ENCODE measurements around the gene RNU2-63P.
"Not testable (repeated sequence)": the region's sequence is repeated elsewhere in the genome, so short reads cannot be mapped to it uniquely, and the experiment has no call there.

RNU2-63P gene

DNA sequence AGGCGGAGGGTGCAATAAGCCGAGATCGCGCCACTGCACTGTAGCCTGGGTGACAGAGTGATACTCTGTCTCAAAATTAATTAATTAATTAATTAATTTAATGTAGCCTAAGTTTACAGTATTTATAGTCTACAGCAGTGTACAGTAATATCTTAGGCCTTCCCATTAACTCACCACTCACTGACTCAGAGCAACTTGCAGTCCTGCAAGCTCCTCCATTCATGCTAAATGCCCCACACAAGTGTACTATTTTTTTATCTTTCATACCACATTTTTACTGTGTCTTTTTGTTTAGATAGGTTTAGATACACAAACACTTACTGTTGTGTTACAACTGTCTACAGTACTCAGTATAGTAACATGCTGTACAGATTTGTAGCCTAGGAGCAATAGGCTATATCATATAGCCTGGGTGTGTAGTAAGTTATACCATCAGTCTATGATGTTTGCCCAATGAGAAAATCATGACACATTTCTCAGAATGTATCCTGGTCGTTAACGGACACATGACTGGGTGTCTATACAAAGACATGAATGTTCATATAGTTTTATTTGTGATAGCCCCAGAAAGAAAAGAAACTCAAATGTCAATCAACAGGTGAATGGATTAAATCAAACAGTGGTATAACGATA lies 15.8 kb upstream of the RNU2-63P start:
- Histone ChIP-seq H3K27ac (ENCODE audit: low read depth in 2 of 2, low read length in 2 of 2) (no peak overlapping the region), H3K4me3 (ENCODE audit: low read length in 2 of 2) (no peak overlapping the region), H3K36me3 (ENCODE audit: control insufficient read depth in 2 of 2, insufficient read depth in 2 of 2, low read length in 2 of 2) (peaks cover 36 to 43% of the 10 kb centered on the region in 2 donors), H3K9ac (ENCODE audit: low read depth in 1 of 2, low read length in 2 of 2) (no peak overlapping the region), H3K27me3 (ENCODE audit: control insufficient read depth in 2 of 2, insufficient read depth in 2 of 2, low read length in 2 of 2) (no peaks in the 10 kb centered on the region), H3K4me1 (ENCODE audit: control insufficient read depth in 2 of 2, insufficient read depth in 2 of 2, low read length in 2 of 2) (no peaks in the 10 kb centered on the region), H3K9me3 (ENCODE audit: control insufficient read depth in 2 of 2, low read length in 2 of 2) (no peaks in the 10 kb centered on the region)

DNA sequence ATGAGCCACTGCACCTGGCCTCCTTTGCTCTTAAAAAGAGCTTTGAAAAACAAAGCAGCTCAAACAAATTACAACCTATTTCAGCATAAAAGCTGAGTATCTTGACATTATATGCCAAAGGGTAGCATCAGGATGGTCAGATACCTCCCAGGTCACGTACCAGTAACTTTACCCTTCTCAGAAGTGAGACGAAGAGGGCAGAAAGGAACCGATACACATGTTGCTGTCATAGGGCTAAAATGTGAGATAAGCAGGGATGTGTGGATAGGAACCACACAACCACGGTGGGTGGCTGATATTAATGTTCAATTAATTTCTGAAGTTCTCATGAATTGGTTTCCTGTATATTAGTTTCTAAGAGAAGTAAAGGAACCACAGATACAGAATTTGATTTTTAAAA lies 12.6 kb upstream of the RNU2-63P start:
- Histone ChIP-seq H3K9me3 (ENCODE audit: control insufficient read depth in 2 of 2, low read length in 2 of 2) (no peaks in the 10 kb centered on the region), H3K9ac (ENCODE audit: low read depth in 1 of 2, low read length in 2 of 2) (no peak overlapping the region), H3K4me3 (ENCODE audit: low read length in 2 of 2) (no peak overlapping the region), H3K36me3 (ENCODE audit: control insufficient read depth in 2 of 2, insufficient read depth in 2 of 2, low read length in 2 of 2) (peaks cover 26 to 38% of the 10 kb centered on the region in 2 donors), H3K27ac (ENCODE audit: low read depth in 2 of 2, low read length in 2 of 2) (no peak overlapping the region), H3K4me1 (ENCODE audit: control insufficient read depth in 2 of 2, insufficient read depth in 2 of 2, low read length in 2 of 2) (no peaks in the 10 kb centered on the region), H3K27me3 (ENCODE audit: control insufficient read depth in 2 of 2, insufficient read depth in 2 of 2, low read length in 2 of 2) (no peaks in the 10 kb centered on the region)

DNA sequence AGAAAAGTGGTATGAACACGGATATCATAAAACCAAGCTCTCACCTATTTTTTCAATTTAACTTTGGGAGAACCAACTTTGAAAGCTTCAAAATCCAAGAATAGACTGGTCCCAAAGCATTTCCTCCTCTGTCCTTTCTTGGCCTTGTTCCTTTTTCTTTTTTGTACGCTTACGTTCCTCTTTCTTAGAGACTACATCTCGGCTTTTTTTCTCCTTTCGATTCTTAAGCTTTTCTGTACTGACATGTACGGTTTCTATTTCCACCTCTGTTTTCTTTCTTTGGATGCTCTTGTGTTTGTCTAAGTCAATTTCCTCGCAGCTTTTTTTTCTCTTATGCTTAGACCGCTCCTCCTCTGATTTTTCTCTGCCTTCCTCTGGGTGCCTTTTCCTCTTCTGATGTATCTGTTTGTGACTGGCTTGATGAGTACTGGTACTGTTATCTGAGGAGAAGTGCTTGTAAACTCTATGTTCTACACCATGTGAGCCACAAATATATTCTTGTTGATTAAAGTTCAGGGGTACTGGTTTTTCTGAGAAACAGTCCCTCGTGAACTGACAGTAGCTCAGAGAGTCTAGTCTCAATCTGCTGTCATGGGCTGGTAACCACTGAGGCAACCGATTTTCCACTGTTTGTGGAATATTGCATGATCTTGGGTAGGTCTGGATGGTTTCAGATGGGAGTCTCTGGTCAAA lies 11.5 kb upstream of the RNU2-63P start:
- Histone ChIP-seq H3K27ac (ENCODE audit: low read depth in 2 of 2, low read length in 2 of 2) (no peak overlapping the region), H3K9me3 (ENCODE audit: control insufficient read depth in 2 of 2, low read length in 2 of 2) (no peaks in the 10 kb centered on the region), H3K4me1 (ENCODE audit: control insufficient read depth in 2 of 2, insufficient read depth in 2 of 2, low read length in 2 of 2) (no peaks in the 10 kb centered on the region), H3K4me3 (ENCODE audit: low read length in 2 of 2) (no peak overlapping the region), H3K36me3 (ENCODE audit: control insufficient read depth in 2 of 2, insufficient read depth in 2 of 2, low read length in 2 of 2) (peaks cover 20 to 34% of the 10 kb centered on the region in 2 donors), H3K9ac (ENCODE audit: low read depth in 1 of 2, low read length in 2 of 2) (no peak overlapping the region), H3K27me3 (ENCODE audit: control insufficient read depth in 2 of 2, insufficient read depth in 2 of 2, low read length in 2 of 2) (no peaks in the 10 kb centered on the region)

DNA sequence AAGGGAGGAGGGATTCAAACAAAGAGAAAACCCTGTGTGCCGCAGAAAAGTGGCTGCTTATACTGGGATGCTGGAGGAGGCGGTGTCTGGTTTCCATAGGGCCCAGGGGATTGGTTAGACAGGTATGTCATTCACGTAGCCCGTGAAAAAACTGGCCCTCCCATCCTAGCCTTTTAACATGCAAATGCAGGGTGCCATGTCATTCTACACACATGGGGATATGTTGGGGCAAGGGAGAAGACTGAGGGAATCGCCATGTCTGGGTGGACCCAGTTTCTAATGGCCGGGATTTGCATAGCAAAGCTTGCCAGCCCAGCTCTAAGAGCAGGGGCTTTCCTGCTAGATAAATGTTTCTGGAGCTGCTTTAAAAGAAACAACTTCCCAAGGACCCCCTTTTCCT lies 8.2 kb upstream of the RNU2-63P start:
- H3K9ac ChIP-seq (ENCODE audit: low read depth in 1 of 2, low read length in 2 of 2): no peak overlapping the region
- no peak overlapping the region for H3K4me3 ChIP-seq (ENCODE audit: low read length in 2 of 2)
- peaks cover 9 to 20% of the 10 kb centered on the region in 2 donors for H3K36me3 ChIP-seq (ENCODE audit: control insufficient read depth in 2 of 2, insufficient read depth in 2 of 2, low read length in 2 of 2)
- H3K4me1 ChIP-seq (ENCODE audit: control insufficient read depth in 2 of 2, insufficient read depth in 2 of 2, low read length in 2 of 2): no peaks in the 10 kb centered on the region
- H3K9me3 ChIP-seq (ENCODE audit: control insufficient read depth in 2 of 2, low read length in 2 of 2): no peaks in the 10 kb centered on the region
- no peak overlapping the region for H3K27ac ChIP-seq (ENCODE audit: low read depth in 2 of 2, low read length in 2 of 2)
- no peaks in the 10 kb centered on the region for H3K27me3 ChIP-seq (ENCODE audit: control insufficient read depth in 2 of 2, insufficient read depth in 2 of 2, low read length in 2 of 2)

DNA sequence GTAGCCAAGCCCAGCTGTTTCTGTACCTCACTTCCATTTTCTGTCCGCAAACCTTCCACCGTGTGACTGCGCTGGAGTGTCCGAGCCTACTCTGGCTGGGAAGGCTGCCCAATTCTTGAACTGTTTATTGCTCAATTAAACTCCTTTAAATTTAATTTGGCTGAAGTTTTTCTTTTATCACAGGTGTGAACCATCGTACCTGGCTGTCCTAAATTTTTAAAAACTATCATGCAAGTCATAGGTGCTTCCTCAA lies 6.2 kb upstream of the RNU2-63P start:
- Histone ChIP-seq H3K9ac (ENCODE audit: low read depth in 1 of 2, low read length in 2 of 2) (no peak overlapping the region), H3K4me1 (ENCODE audit: control insufficient read depth in 2 of 2, insufficient read depth in 2 of 2, low read length in 2 of 2) (no peaks in the 10 kb centered on the region), H3K27ac (ENCODE audit: low read depth in 2 of 2, low read length in 2 of 2) (no peak overlapping the region), H3K4me3 (ENCODE audit: low read length in 2 of 2) (no peak overlapping the region), H3K27me3 (ENCODE audit: control insufficient read depth in 2 of 2, insufficient read depth in 2 of 2, low read length in 2 of 2) (no peaks in the 10 kb centered on the region), H3K9me3 (ENCODE audit: control insufficient read depth in 2 of 2, low read length in 2 of 2) (no peaks in the 10 kb centered on the region), H3K36me3 (ENCODE audit: control insufficient read depth in 2 of 2, insufficient read depth in 2 of 2, low read length in 2 of 2) (peaks cover 0 to 4% of the 10 kb centered on the region in 2 donors)

DNA sequence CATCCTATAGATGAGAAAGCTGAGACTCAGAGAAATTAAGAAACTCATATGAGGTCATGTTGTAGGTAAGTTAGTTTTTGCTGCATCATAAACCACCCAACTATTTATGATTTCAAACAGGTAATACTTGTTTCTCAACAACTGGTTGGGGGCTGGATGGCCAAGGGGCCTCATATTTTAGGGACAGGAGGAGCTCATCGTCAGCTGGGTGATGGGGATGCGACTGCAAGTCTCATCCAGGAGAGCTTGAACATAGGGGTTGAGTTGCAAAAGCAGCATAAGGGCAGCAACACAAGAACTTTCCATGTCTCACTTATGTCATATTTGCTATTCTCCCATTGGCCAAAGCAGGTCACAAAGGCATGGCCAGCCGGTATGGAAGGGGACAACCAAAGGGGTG lies 3.6 kb upstream of the RNU2-63P start:
- H3K9me3 ChIP-seq (ENCODE audit: control insufficient read depth in 2 of 2, low read length in 2 of 2): no peaks in the 10 kb centered on the region
- H3K27ac ChIP-seq (ENCODE audit: low read depth in 2 of 2, low read length in 2 of 2): no peak overlapping the region
- H3K4me3 ChIP-seq (ENCODE audit: low read length in 2 of 2): no peak overlapping the region
- H3K4me1 ChIP-seq (ENCODE audit: control insufficient read depth in 2 of 2, insufficient read depth in 2 of 2, low read length in 2 of 2): peaks cover 3 to 10% of the 10 kb centered on the region in 2 donors
- H3K9ac ChIP-seq (ENCODE audit: low read depth in 1 of 2, low read length in 2 of 2): no peak overlapping the region
- H3K36me3 ChIP-seq (ENCODE audit: control insufficient read depth in 2 of 2, insufficient read depth in 2 of 2, low read length in 2 of 2): no peaks in the 10 kb centered on the region
- H3K27me3 ChIP-seq (ENCODE audit: control insufficient read depth in 2 of 2, insufficient read depth in 2 of 2, low read length in 2 of 2): no peaks in the 10 kb centered on the region

DNA sequence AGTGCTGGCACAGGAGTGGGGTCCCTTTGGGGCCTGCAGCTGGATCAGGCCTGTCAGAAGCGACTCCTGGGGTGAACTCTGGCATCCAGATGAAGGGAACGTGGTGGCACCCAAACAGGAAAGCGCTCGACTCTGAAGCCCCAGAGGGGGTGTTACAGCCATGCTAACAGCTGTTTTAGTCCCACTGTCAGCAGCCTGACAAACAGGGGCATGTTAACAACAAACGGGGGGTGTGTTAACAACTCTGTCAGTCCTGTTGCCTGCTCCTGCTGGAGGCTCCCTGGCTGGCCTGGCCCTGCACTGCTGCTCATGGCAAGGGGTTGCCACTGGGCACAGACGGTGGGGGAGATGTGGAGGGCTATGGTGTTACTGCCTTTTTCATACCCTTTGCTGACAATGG lies 2.6 kb upstream of the RNU2-63P start:
- H3K27ac ChIP-seq (ENCODE audit: low read depth in 2 of 2, low read length in 2 of 2): no peak overlapping the region

DNA sequence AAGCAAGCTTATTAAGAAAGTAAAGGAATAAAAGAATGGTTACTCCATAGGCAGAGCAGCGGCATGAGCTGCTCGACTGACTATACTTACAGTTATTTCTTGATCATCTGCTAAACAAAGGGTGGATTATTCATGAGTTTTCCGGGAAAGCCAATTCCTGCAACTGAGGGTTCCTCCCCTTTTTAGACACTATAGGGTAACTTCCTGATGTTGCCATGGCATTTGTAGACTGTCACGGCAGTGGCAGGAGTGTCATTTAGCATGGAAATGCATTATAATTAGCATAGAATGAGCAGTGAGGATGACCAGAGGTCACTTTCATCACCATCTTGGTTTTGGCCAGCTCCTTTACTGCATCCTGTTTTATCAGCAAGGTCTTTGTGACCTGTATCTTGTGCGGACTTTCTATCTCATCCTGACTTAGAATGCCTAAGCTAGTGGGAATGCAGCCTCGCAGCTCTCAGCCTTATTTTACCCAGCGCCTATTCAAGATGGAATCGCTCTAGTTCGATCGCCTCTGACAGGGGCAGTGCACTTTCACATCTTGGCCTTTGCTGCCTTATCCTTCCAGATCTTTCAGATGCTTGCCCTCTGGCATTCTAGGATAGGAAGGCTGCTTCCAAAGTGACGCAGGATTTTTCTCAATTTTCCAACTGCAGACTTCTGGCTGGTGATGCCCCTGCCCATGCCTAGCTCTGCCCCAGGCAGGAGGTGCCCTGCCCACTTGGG lies 1.9 kb upstream of the RNU2-63P start:
- H3K9me3 ChIP-seq (ENCODE audit: control insufficient read depth in 2 of 2, low read length in 2 of 2); H3K27ac ChIP-seq (ENCODE audit: low read depth in 2 of 2, low read length in 2 of 2); H3K4me3 ChIP-seq (ENCODE audit: low read length in 2 of 2); H3K9ac ChIP-seq (ENCODE audit: low read depth in 1 of 2, low read length in 2 of 2); H3K27me3 ChIP-seq (ENCODE audit: control insufficient read depth in 2 of 2, insufficient read depth in 2 of 2, low read length in 2 of 2); H3K4me1 ChIP-seq (ENCODE audit: control insufficient read depth in 2 of 2, insufficient read depth in 2 of 2, low read length in 2 of 2); H3K36me3 ChIP-seq (ENCODE audit: control insufficient read depth in 2 of 2, insufficient read depth in 2 of 2, low read length in 2 of 2): not testable (repeated sequence)

More for the DNA sequence above, 2.6 kb upstream of the RNU2-63P start:
- Histone ChIP-seq H3K36me3 (ENCODE audit: control insufficient read depth in 2 of 2, insufficient read depth in 2 of 2, low read length in 2 of 2) (no peaks in the 10 kb centered on the region), H3K27me3 (ENCODE audit: control insufficient read depth in 2 of 2, insufficient read depth in 2 of 2, low read length in 2 of 2) (no peaks in the 10 kb centered on the region), H3K9me3 (ENCODE audit: control insufficient read depth in 2 of 2, low read length in 2 of 2) (no peaks in the 10 kb centered on the region), H3K9ac (ENCODE audit: low read depth in 1 of 2, low read length in 2 of 2) (no peak overlapping the region), H3K4me3 (ENCODE audit: low read length in 2 of 2) (no peak overlapping the region), H3K4me1 (ENCODE audit: control insufficient read depth in 2 of 2, insufficient read depth in 2 of 2, low read length in 2 of 2) (peaks cover 3 to 10% of the 10 kb centered on the region in 2 donors)

DNA sequence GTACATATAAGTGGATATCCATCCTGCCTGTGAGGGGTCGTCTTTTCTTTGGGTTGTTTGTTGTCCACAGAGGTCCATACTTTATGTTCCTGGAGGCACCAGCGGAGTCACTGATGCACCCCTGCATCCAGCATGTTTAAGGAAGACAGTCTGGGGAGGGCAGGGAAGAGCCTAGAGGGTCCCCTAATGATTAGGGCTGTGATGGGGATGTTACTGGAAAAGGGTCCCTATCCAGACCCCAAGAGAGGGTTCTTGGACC lies 1.4 kb upstream of the RNU2-63P start:
- H3K4me3 ChIP-seq (ENCODE audit: low read length in 2 of 2); H3K9me3 ChIP-seq (ENCODE audit: control insufficient read depth in 2 of 2, low read length in 2 of 2); H3K27ac ChIP-seq (ENCODE audit: low read depth in 2 of 2, low read length in 2 of 2); H3K4me1 ChIP-seq (ENCODE audit: control insufficient read depth in 2 of 2, insufficient read depth in 2 of 2, low read length in 2 of 2); H3K36me3 ChIP-seq (ENCODE audit: control insufficient read depth in 2 of 2, insufficient read depth in 2 of 2, low read length in 2 of 2); H3K27me3 ChIP-seq (ENCODE audit: control insufficient read depth in 2 of 2, insufficient read depth in 2 of 2, low read length in 2 of 2): not testable (repeated sequence)
- H3K9ac ChIP-seq (ENCODE audit: low read depth in 1 of 2, low read length in 2 of 2): peak overlapping the region in 1 of 2 donors; percentile 87

DNA sequence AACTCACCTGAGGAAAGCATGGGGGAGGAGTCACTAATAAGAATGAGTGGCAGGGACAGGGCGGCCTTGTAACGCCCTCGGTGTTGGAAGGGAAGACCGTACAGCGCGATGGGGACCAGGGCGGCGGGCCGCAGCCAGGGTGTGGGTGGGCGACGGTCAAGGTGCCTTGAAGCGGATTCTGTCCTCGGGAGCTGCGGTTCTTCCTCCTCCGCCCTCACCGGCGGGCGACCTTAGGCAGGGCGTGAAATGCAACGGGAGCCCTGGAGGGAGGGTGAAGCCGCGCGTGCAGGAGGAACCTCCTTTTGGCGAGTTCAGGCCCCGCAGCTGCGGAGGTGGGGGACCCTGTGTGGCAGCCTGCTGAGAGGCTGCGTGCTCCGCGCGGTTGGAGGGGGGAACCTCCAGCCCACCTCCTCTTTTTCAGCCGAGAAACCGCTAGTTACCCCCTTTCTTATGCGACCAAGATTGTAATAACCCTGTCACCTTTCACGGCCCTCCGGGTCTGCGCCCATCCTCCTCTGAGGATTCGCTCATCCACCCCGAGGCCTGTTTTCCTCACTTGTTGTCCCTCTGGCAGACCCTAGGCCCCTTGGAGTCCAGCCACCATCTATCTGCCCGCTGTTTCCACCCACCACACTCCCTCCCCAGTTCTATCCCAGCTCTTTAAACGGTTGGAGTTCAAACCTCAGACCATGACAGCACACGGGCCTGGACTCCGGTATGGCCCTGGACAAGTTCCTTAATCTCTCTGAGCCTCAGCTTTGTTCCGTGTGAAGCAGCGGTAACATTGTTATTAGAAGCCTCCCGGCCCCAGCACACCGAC lies 823 bp upstream of the RNU2-63P start:
- Histone ChIP-seq H3K4me3 (ENCODE audit: low read length in 2 of 2) (peak overlapping the region; percentile 81 to 90), H3K36me3 (ENCODE audit: control insufficient read depth in 2 of 2, insufficient read depth in 2 of 2, low read length in 2 of 2) (no peaks in the 10 kb centered on the region), H3K27me3 (ENCODE audit: control insufficient read depth in 2 of 2, insufficient read depth in 2 of 2, low read length in 2 of 2) (no peaks in the 10 kb centered on the region), H3K9me3 (ENCODE audit: control insufficient read depth in 2 of 2, low read length in 2 of 2) (no peaks in the 10 kb centered on the region), H3K27ac (ENCODE audit: low read depth in 2 of 2, low read length in 2 of 2) (peak overlapping the region; percentile 79 to 80), H3K4me1 (ENCODE audit: control insufficient read depth in 2 of 2, insufficient read depth in 2 of 2, low read length in 2 of 2) (peaks cover 3 to 10% of the 10 kb centered on the region in 2 donors), H3K9ac (ENCODE audit: low read depth in 1 of 2, low read length in 2 of 2) (peak overlapping the region; percentile 84 to 87)

Data from mucosa of rectum (tissue), 2 donors.